GM23338 (cell line): Measurements from ENCODE around the gene SCN4B. TPM values are rescaled to one million over a fixed set of nuclear protein-coding genes. Genes with fewer than 3 reads are reported as not detected.

Source experiments
- ATAC-seq: fragments of 200-7000 bp; cut with Tn5 transposase; 3 replicates; pipeline ENCODE4 v1.9.1; 2020
- DNase-seq: peaks from one replicate; pipeline ENCODE4 v3.0.0-alpha.2; 2015; ENCODE audit warnings: low spot score
- H2AFZ ChIP-seq: fragments of 200-600 bp; sonication (generic); 2 replicates; pipeline ENCODE4 v1.8.0; 2016; ENCODE audit warnings: antibody characterized with exemption, mild to moderate bottlenecking, moderate library complexity
- H3F3A ChIP-seq: fragments of 200-600 bp; sonication (generic); replicated peaks from 2 replicates; pipeline ENCODE4 v1.8.0; 2017; ENCODE audit warnings: antibody characterized with exemption, mixed run types, low read depth
- H3K27ac ChIP-seq: fragments of 200-600 bp; sonication (generic); 2 replicates; pipeline ENCODE4 v1.6.1; 2016; ENCODE audit warnings: low read depth
- H3K27me3 ChIP-seq: fragments of 200-600 bp; sonication (generic); 2 replicates; pipeline ENCODE4 v1.8.0; 2016; ENCODE audit warnings: mild to moderate bottlenecking, mixed run types, moderate library complexity; ENCODE audit not compliant: insufficient read depth
- H3K36me3 ChIP-seq: fragments of 200-600 bp; sonication (generic); 2 replicates; pipeline ENCODE4 v1.8.0; 2016; ENCODE audit warnings: mild to moderate bottlenecking; ENCODE audit not compliant: insufficient read depth
- H3K4me1 ChIP-seq: fragments of 200-600 bp; sonication (generic); 2 replicates; pipeline ENCODE4 v1.8.0; 2016; ENCODE audit warnings: mild to moderate bottlenecking, moderate library complexity; ENCODE audit not compliant: insufficient read depth
- H3K4me2 ChIP-seq: fragments of 200-600 bp; sonication (generic); 2 replicates; pipeline ENCODE4 v1.7.1; 2017; ENCODE audit warnings: mixed run types
- H3K4me3 ChIP-seq: fragments of 200-600 bp; sonication (generic); 2 replicates; pipeline ENCODE4 v1.6.1; 2016; ENCODE audit warnings: mixed run types
- H3K79me2 ChIP-seq: fragments of 200-600 bp; sonication (generic); replicated peaks from 2 replicates; pipeline ENCODE4 v1.8.0; 2017; ENCODE audit warnings: mild to moderate bottlenecking; ENCODE audit not compliant: insufficient read depth
- H3K9me2 ChIP-seq: fragments of 200-600 bp; sonication (generic); 2 replicates; pipeline ENCODE4 v1.8.0; 2017; ENCODE audit not compliant: insufficient read depth
- H4K20me1 ChIP-seq: fragments of 200-600 bp; sonication (generic); replicated peaks from 2 replicates; pipeline ENCODE4 v1.8.0; 2017; ENCODE audit warnings: mild to moderate bottlenecking; ENCODE audit not compliant: insufficient read depth
- H3K27ac Mint-ChIP-seq: 2 replicates; pipeline ENCODE4 v1.8.0; 2020; ENCODE audit warnings: inconsistent platforms, mild to moderate bottlenecking, moderate library complexity, mixed read lengths
- H3K27me3 Mint-ChIP-seq: 3 replicates; pipeline ENCODE4 v1.8.0; 2022; ENCODE audit warnings: low read depth, mild to moderate bottlenecking, moderate library complexity, mixed read lengths, inconsistent platforms; ENCODE audit not compliant: insufficient read depth, poor library complexity
- H3K36me3 Mint-ChIP-seq: 3 replicates; pipeline ENCODE4 v1.8.0; 2021; ENCODE audit warnings: low read depth, mild to moderate bottlenecking, inconsistent platforms, moderate library complexity, mixed read lengths
- H3K4me1 Mint-ChIP-seq: 3 replicates; pipeline ENCODE4 v1.8.0; 2020; ENCODE audit warnings: mild to moderate bottlenecking, inconsistent platforms, mixed read lengths
- H3K4me3 Mint-ChIP-seq: 3 replicates; pipeline ENCODE4 v1.8.0; 2021; ENCODE audit warnings: moderate library complexity, mild to moderate bottlenecking, inconsistent platforms, mixed read lengths
- H3K9me3 Mint-ChIP-seq: 3 replicates; pipeline ENCODE4 v1.8.0; 2020; ENCODE audit warnings: moderate library complexity, mild to moderate bottlenecking, inconsistent platforms, mixed read lengths
- CREB1 ChIP-seq: fragments of 250-450 bp; sonication (Bioruptor Pico); IDR thresholded peaks from 2 replicates; pipeline ENCODE4 v1.5.0; 2020; ENCODE audit warnings: low read depth, mild to moderate bottlenecking, moderate library complexity
- EZH2 ChIP-seq: fragments of 200-600 bp; sonication (generic); IDR thresholded peaks from one replicate; pipeline ENCODE4 v1.8.0; 2017; ENCODE audit warnings: antibody characterized with exemption, mild to moderate bottlenecking, low read depth; ENCODE audit not compliant: unreplicated experiment
- EZH2phosphoT487 ChIP-seq: fragments of 200-600 bp; sonication (generic); IDR thresholded peaks from one replicate; pipeline ENCODE4 v1.8.1; 2018; ENCODE audit warnings: antibody characterized with exemption; ENCODE audit not compliant: unreplicated experiment
- NANOG ChIP-seq: IDR thresholded peaks from 2 replicates; pipeline ENCODE4 v1.6.1; 2016; ENCODE audit warnings: antibody characterized with exemption, borderline replicate concordance
- STAT1 ChIP-seq: IDR thresholded peaks from one replicate; pipeline ENCODE4 v1.6.1; 2016; ENCODE audit warnings: antibody characterized with exemption; ENCODE audit not compliant: unreplicated experiment
- ZNF114 ChIP-seq: fragments of 250-450 bp; sonication (Bioruptor Pico); IDR thresholded peaks from 2 replicates; pipeline ENCODE4 v1.5.0; 2020; ENCODE audit warnings: mild to moderate bottlenecking, moderate library complexity
- polyA plus RNA-seq: library from polyadenylated mRNA; unstranded; fragments of >200 nt; fragmentation: Nextera tagmentation; extraction: Ambion mirVana; gene quantifications from 2 replicates; pipeline ENCODE4 v1.2.1, GENCODE V29; 2016
- total RNA-seq: library from RNA; depleted of rRNA; stranded (reverse); fragments of >200 nt; shearing (Covaris generic); gene quantifications from 2 replicates; pipeline ENCODE4 v1.2.3, GENCODE V29; 2014
- TF ChIP-seq, protein P1 (sequence below): IDR thresholded peaks from one replicate; pipeline ENCODE4 v1.6.1; 2018; ENCODE audit warnings: antibody characterized with exemption; ENCODE audit not compliant: unreplicated experiment
- TF ChIP-seq, protein P2 (sequence below): IDR thresholded peaks from 2 replicates; pipeline ENCODE4 v1.6.1; 2016; ENCODE audit warnings: antibody characterized with exemption
- TF ChIP-seq, protein P3 (sequence below), 2 experiments: fragments of 200-600 bp in 1 of 2; sonication (generic) in 1 of 2; conservative IDR thresholded peaks; 2 replicates each; pipeline versions ENCODE4 v1.5.1 to v1.6.1; 2016 to 2017; ENCODE audit warnings: antibody characterized with exemption in 2 of 2, low read depth in 2 of 2, mild to moderate bottlenecking in 2 of 2, moderate library complexity in 1 of 2

The SCN4B gene
- total and polyA plus RNA-seq, 2 experiments from 2014 or later = 0.45 to 3.0 TPM

DNA sequence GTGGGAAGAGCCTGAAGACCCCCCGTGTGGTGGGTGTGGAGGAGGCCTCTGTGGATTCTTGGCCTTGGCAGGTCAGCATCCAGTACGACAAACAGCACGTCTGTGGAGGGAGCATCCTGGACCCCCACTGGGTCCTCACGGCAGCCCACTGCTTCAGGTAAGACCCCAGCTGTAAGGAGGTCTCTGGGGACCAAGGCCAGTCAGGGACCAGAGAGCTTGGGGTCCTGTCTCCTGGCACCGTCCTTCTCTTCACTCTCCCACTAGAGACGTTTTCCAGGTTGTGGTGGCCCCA, 40.9 kb downstream of the SCN4B start (continued):
- TF ChIP-seq, protein P1, sequence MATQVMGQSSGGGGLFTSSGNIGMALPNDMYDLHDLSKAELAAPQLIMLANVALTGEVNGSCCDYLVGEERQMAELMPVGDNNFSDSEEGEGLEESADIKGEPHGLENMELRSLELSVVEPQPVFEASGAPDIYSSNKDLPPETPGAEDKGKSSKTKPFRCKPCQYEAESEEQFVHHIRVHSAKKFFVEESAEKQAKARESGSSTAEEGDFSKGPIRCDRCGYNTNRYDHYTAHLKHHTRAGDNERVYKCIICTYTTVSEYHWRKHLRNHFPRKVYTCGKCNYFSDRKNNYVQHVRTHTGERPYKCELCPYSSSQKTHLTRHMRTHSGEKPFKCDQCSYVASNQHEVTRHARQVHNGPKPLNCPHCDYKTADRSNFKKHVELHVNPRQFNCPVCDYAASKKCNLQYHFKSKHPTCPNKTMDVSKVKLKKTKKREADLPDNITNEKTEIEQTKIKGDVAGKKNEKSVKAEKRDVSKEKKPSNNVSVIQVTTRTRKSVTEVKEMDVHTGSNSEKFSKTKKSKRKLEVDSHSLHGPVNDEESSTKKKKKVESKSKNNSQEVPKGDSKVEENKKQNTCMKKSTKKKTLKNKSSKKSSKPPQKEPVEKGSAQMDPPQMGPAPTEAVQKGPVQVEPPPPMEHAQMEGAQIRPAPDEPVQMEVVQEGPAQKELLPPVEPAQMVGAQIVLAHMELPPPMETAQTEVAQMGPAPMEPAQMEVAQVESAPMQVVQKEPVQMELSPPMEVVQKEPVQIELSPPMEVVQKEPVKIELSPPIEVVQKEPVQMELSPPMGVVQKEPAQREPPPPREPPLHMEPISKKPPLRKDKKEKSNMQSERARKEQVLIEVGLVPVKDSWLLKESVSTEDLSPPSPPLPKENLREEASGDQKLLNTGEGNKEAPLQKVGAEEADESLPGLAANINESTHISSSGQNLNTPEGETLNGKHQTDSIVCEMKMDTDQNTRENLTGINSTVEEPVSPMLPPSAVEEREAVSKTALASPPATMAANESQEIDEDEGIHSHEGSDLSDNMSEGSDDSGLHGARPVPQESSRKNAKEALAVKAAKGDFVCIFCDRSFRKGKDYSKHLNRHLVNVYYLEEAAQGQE = no peak
- no peak for TF ChIP-seq EZH2
- no peak for TF ChIP-seq EZH2phosphoT487
- no peak for TF ChIP-seq CREB1 (CRISPR knock-in tag)
- TF ChIP-seq, protein P2, sequence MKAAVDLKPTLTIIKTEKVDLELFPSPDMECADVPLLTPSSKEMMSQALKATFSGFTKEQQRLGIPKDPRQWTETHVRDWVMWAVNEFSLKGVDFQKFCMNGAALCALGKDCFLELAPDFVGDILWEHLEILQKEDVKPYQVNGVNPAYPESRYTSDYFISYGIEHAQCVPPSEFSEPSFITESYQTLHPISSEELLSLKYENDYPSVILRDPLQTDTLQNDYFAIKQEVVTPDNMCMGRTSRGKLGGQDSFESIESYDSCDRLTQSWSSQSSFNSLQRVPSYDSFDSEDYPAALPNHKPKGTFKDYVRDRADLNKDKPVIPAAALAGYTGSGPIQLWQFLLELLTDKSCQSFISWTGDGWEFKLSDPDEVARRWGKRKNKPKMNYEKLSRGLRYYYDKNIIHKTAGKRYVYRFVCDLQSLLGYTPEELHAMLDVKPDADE = no peak
- no peak for TF ChIP-seq NANOG
- TF ChIP-seq, protein P3, sequence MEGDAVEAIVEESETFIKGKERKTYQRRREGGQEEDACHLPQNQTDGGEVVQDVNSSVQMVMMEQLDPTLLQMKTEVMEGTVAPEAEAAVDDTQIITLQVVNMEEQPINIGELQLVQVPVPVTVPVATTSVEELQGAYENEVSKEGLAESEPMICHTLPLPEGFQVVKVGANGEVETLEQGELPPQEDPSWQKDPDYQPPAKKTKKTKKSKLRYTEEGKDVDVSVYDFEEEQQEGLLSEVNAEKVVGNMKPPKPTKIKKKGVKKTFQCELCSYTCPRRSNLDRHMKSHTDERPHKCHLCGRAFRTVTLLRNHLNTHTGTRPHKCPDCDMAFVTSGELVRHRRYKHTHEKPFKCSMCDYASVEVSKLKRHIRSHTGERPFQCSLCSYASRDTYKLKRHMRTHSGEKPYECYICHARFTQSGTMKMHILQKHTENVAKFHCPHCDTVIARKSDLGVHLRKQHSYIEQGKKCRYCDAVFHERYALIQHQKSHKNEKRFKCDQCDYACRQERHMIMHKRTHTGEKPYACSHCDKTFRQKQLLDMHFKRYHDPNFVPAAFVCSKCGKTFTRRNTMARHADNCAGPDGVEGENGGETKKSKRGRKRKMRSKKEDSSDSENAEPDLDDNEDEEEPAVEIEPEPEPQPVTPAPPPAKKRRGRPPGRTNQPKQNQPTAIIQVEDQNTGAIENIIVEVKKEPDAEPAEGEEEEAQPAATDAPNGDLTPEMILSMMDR (conservative IDR thresholded peaks at IDR 0.05; ENCODE audit: low read depth in 2 of 2) = no peak

DNA sequence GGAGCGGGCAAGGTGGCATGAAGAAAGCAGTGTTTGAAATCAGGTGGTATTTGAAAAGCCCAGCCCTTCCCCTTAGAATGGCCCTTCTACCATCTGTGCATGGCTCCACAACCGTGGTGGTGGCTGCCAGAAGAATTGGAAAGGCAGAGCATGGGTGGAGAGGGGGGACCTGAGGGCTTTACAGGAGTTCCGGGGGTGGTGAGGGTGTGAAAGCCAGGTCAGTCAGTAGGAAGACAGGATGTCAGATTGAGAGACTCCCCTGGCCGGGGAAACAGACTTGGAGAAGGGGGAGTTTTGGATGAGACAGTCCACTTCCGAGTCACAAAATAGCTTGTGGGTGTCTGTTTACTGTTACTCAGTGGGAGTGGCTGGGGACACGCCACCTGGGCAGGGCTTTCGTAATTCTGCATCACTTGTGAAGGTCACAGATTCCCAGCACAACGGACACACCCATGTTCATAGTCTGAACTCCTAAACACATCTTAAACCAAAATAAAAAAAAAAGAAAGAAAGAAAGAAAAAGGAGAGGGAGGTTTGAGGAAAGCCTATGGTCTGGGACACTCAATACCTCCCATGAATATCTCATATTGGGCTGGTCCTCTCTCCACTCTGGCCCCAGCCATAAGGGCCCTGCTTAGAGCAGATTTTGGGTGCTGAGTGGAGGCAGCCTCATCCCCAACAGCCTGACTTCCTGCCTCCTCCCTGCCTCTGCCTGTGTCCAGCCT, 41.4 kb downstream of the SCN4B start:
- H4K20me1 ChIP-seq = no peaks in the 10 kb centered on the region
- no peaks in the 10 kb centered on the region for H3F3A ChIP-seq
- H3K27me3 ChIP-seq = no peaks in the 10 kb centered on the region
- Mint-ChIP-seq H3K27ac (no peak overlapping the region), H3K27me3 (peaks cover 10% of the 10 kb centered on the region), H3K4me3 (no peak overlapping the region), H3K4me1 (peaks cover 12% of the 10 kb centered on the region), H3K36me3 (no peaks in the 10 kb centered on the region; the same call in 2 of the 3 replicates), H3K9me3 (no peaks in the 10 kb centered on the region)
- H3K9me2 ChIP-seq = peaks cover 3% of the 10 kb centered on the region; the same call in 1 of the 2 replicates
- H3K79me2 ChIP-seq = no peaks in the 10 kb centered on the region
- no peak overlapping the region for H3K4me3 ChIP-seq
- no peaks in the 10 kb centered on the region for H3K36me3 ChIP-seq
- DNase-seq (no peak), ATAC-seq (no peak)
- H2AFZ ChIP-seq = no peak overlapping the region
- H3K4me1 ChIP-seq = no peaks in the 10 kb centered on the region
- no peak overlapping the region for H3K4me2 ChIP-seq
- no peak overlapping the region for H3K27ac ChIP-seq
- TF ChIP-seq, protein P3 (conservative IDR thresholded peaks at IDR 0.05; ENCODE audit: low read depth in 2 of 2) = no peak
- no peak for TF ChIP-seq ZNF114 (CRISPR knock-in tag)
- TF ChIP-seq NANOG = no peak
- TF ChIP-seq, protein P2 = no peak
- TF ChIP-seq, protein P1 = no peak
- TF ChIP-seq STAT1 = no peak
- no peak for TF ChIP-seq CREB1 (CRISPR knock-in tag)
